Astrocyte (in vitro differentiated cells and primary cell): Measurements from ENCODE around the gene TRMT2B.

Experiments used
- EZH2 ChIP-seq: IDR thresholded peaks from 2 replicates; pipeline ENCODE4 v1.6.1; 2012; ENCODE audit warnings: mild to moderate bottlenecking, low read length, inconsistent platforms; ENCODE audit not compliant: insufficient read depth
- TF ChIP-seq, protein P1 (sequence below): IDR thresholded peaks from 2 replicates; pipeline ENCODE4 v1.5.1; 2011; ENCODE audit warnings: low read depth, mild to moderate bottlenecking, inconsistent platforms, low read length, moderate library complexity; ENCODE audit not compliant: insufficient read depth

DNA sequence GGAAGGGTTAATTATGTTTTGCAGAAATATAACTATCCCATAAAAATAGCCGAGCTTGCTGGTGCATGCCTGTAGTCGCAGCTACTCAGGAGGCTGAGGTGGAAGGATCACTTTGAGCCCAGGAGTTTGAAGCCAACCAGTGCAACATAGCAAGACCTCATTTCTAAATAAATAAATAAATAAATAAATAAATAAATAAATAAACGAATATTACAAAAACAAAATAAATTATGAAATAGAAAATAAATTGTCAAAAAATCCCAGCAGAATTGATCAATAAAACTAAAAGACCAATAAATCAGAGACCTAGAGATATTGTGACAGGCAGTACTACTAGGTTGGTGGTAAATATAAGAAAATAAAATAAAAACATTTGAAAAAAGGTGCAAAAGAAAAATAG is 89.1 kb downstream of the TRMT2B start:
- TF ChIP-seq, protein P1, sequence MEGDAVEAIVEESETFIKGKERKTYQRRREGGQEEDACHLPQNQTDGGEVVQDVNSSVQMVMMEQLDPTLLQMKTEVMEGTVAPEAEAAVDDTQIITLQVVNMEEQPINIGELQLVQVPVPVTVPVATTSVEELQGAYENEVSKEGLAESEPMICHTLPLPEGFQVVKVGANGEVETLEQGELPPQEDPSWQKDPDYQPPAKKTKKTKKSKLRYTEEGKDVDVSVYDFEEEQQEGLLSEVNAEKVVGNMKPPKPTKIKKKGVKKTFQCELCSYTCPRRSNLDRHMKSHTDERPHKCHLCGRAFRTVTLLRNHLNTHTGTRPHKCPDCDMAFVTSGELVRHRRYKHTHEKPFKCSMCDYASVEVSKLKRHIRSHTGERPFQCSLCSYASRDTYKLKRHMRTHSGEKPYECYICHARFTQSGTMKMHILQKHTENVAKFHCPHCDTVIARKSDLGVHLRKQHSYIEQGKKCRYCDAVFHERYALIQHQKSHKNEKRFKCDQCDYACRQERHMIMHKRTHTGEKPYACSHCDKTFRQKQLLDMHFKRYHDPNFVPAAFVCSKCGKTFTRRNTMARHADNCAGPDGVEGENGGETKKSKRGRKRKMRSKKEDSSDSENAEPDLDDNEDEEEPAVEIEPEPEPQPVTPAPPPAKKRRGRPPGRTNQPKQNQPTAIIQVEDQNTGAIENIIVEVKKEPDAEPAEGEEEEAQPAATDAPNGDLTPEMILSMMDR, result no peak
- TF ChIP-seq EZH2, result no peak
